ENCODE measurements around the gene DCAF5.
"Not testable (repeated sequence)": the region's sequence is repeated elsewhere in the genome, so short reads cannot be mapped to it uniquely, and the experiment has no call there.

DCAF5 gene

GRCh38 chr14:69093631-69094421 is 59.1 kb downstream of the DCAF5 start:
- no peak for DNase-seq

GRCh38 chr14:69092840-69093422 is 60.0 kb downstream of the DCAF5 start:
- DNase-seq = no peak

GRCh38 chr14:69091695-69092094 is 61.2 kb downstream of the DCAF5 start:
- DNase-seq = no peak

GRCh38 chr14:69091006-69091405 is 61.9 kb downstream of the DCAF5 start:
- no peak for DNase-seq

DNA sequence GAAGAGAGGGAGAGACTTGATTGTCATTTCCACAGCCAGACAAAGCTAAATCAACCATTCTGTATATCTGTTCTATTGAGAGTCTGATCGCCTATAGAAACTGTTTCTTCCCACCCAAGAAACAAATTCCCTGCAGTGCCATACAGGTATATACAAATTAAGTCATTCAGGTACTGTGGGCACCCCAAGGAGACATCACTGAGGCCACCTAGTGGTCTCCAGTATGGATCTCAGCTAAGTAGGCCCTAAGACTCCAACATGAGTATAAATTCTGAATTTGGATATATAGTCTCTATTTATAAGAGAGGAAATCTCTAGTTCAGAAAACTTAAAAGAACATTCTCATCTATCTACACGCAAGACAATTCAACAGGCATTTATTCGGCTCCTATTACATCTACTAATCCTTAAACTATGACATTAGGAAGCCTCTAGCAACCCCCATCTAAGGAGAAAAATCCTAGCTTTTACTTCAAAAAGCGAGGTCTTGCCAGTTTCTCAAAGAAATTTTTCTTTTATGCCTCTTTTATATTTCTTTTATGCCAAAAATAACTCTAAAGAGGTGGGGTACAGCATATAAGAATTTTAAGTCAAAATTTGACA is 62.6 kb downstream of the DCAF5 start:
- DNase-seq = no peak

- DNase-seq = no peak
These were observed 63.9 kb downstream of the DCAF5 start for GRCh38 chr14:69089046-69089445.

DNA sequence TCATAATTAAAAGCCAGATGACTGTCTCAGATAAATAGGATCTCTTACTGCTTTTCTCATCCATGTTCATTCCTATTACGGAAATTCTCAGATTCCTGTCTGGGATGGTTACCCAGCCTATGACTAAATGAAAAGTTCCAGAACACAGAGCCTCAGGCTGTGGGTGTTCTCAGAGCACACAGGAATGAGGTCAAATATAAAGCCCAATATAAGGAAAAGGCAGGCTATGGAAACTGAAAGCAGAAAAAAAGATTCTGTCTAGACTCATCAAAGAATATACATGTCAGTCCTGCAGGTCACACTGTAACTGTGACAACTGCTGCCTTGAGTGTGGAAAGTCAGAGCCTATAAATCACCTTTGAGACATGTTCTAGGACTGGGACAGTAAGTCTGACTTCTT is 64.3 kb downstream of the DCAF5 start:
- DNase-seq = no peak

- DNase-seq = no peak
These were observed 65.9 kb downstream of the DCAF5 start for GRCh38 chr14:69087061-69087461.

DNA sequence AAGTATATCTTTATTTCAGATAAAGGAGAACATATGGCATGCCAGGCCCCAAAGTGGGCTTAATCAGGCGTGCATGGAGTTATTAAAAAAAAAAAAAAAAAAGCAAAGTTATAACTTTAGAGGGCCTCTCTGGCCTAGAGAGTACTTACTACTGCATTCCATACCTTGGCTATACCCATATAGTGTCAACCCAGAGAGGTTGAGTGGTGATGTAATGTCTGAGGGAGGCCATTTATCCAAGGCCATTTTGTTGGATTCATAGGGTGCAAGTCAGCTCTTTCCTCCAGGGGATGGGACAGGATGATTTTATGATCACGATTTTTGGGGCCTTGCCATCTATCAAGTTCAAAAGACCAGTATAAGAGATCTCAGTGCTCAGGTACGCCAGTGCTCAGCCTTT is 66.4 kb downstream of the DCAF5 start:
- no peak for DNase-seq

DNA sequence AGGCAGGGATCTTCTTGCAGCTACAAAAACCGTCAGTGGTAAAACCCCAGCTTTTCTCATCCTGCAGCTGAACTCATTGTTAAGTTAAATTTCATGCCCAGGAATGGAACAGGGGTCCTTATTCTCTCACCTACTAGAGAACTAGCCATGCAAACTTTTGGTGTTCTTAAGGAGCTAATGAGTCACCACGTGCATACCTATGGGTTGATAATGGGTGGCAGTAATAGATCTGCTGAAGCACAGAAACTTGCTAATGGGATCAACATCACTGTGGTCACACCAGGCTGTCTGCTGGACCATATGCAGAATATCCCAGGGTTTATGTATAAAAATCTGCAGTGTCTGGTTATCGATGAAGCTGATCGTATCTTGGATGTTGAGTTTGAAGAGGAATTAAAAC is 68.9 kb downstream of the DCAF5 start:
- DNase-seq = no peak

DNA sequence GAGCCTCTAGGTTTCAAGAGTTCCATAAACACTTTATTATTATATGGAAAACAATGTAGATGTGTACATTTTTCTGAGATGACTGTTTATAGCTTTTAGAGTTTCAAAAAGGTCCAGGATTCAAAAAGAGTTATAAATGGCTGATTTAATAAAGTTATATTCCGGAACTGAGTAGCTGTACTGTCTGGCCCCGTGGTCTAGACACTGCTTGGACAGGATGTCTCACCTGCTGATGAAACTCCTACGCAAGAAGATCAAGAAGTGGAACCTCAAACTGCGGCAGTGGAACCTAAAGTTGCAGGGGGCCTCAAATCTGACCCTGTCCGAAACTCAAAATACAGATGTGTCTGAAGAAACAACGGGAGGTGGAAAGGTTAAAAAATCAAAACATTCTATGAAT is 69.7 kb downstream of the DCAF5 start:
- DNase-seq = no peak

GRCh38 chr14:69081271-69081670 is 71.6 kb downstream of the DCAF5 start:
- DNase-seq = no peak

GRCh38 chr14:69079747-69080146 is 73.2 kb downstream of the DCAF5 start:
- no peak for DNase-seq

GRCh38 chr14:69079188-69079742 is 73.7 kb downstream of the DCAF5 start:
- DNase-seq = no peak

GRCh38 chr14:69077841-69078240 is 75.1 kb downstream of the DCAF5 start:
- DNase-seq = no peak

GRCh38 chr14:69077185-69077584 is 75.7 kb downstream of the DCAF5 start:
- not testable (repeated sequence) for DNase-seq

DNA sequence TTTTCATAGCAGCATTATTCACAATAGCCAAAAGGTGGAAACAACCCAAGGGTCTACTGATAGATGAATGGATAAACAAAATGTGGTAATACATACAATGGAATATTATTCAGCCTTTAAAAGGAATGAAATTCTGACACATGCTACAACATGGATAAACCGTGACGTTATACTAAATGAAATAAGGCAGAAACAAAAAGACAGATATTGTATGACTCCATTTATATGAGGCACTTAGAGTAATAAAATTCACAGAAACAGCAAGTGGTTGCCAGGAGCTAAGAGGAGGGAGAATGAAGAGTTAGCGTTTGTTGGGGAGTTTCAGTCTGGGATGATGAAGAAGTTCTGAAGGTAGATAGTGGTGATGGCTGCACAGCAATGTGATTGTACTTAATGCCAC is 76.6 kb downstream of the DCAF5 start:
- DNase-seq = no peak

DNA sequence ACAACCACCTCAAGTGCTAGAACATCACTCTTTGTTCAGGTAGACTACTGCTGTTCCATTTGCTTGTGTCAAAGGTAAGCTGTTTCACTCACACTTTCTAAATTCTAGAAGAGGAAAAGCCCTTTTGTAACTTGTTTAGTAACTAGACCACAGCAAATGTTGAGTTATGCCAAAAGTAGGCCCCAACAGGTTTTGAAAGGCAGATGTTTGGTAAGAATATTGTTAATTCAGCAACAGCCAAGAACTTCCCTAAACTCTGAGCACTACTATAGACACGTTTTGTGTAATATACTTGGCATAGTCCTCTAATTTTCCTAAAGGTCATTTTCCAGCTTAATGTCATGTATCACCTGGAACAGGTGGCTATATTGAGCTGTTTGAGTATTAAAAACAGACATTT is 79.0 kb downstream of the DCAF5 start:
- DNase-seq = no peak

- no peak for DNase-seq
These were observed 79.5 kb downstream of the DCAF5 start for GRCh38 chr14:69073429-69073828.

GRCh38 chr14:69072584-69072983 is 80.3 kb downstream of the DCAF5 start:
- DNase-seq = no peak

DNA sequence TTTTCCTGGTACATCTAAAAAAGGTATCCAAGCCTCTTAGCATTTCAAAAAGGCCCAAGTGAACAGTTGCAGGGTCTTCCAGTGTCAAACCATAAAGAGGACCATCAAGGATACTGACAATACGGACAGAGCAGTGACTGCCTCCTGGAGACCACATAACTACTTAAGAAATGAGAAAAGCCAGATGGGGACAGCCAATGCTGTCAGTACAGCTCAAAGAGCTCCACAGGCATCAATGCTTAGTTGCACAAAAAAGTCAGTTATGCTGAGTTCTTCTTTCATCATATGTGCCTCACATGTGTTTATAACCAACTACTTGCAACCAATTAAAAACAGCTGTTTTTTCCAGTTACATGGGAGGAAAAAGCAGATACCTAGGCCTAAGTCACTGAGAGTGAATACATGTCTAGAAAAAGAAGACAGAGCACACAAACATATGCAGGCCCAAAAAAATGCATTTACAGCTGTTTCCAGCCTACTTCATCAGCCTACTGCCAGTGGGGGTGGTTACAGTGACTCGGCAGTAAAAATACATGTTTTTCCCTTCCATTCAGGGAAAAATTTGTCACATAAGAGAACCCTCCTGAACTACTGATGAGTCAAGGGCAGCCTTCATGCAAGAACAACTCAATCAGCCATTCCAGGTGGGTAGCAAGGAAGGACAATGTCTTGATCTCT is 84.0 kb downstream of the DCAF5 start:
- no peak for DNase-seq

GRCh38 chr14:69066396-69067171 is 86.3 kb downstream of the DCAF5 start:
- DNase-seq = no peak

DNA sequence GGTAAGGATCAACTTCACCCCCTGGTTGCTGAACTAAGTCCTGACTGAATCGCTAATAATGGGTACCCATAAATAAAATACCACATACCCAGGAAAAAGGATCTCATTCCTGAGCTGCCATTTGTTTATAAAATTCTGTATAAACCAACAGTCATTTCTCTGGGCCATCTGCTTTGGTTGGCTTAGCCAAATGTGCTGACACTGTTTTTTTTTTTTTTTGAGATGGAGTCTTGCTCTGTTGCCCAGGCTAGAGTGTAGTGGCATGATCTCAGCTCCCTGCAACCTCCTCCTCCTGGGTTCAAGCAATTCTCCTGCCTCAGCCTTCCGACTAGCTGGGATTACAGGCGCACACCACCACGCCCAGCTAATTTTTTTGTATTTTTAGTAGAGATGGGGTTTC is 87.0 kb downstream of the DCAF5 start:
- not testable (repeated sequence) for DNase-seq
